GM21360 (cell line): ENCODE data around the gene DEDD2.
A peak's percentile ranks its signal among the peaks of the same experiment; 100 is the strongest.

Experiments
- ATAC-seq: cut with Tn5 transposase; IDR thresholded peaks from one replicate; pipeline ENCODE4 v1.9.1; 2021; ENCODE audit warnings: mild to moderate bottlenecking, moderate library complexity; ENCODE audit not compliant: unreplicated experiment

DEDD2 gene

GRCh38 chr19:42200116-42200715 is 17.3 kb downstream of the DEDD2 start:
- no peak for ATAC-seq

- ATAC-seq = peak; percentile 37
Observed at GRCh38 chr19:42199440-42200115, 17.9 kb downstream of the DEDD2 start.

GRCh38 chr19:42198676-42199439 is 18.6 kb downstream of the DEDD2 start:
- peak; percentile 24 for ATAC-seq

- no peak for ATAC-seq
Observed at GRCh38 chr19:42197375-42197817, 20.1 kb downstream of the DEDD2 start.

- ATAC-seq = no peak
Observed at GRCh38 chr19:42196011-42197001, 21.2 kb downstream of the DEDD2 start.

- no peak for ATAC-seq
Observed at GRCh38 chr19:42193706-42194105, 23.8 kb downstream of the DEDD2 start.

- no peak for ATAC-seq
Observed at GRCh38 chr19:42193294-42193693, 24.2 kb downstream of the DEDD2 start.

- ATAC-seq = no peak
Observed at GRCh38 chr19:42191855-42192254, 25.6 kb downstream of the DEDD2 start.

- ATAC-seq = no peak
Observed at GRCh38 chr19:42191330-42191729, 26.1 kb downstream of the DEDD2 start.

GRCh38 chr19:42189133-42189532 is 28.3 kb downstream of the DEDD2 start:
- ATAC-seq = no peak

GRCh38 chr19:42188665-42189064 is 28.8 kb downstream of the DEDD2 start:
- no peak for ATAC-seq

- ATAC-seq = no peak
Observed at GRCh38 chr19:42185277-42185676, 32.2 kb downstream of the DEDD2 start.

- no peak for ATAC-seq
Observed at GRCh38 chr19:42184401-42184861, 33.0 kb downstream of the DEDD2 start.

GRCh38 chr19:42178791-42179674 is 38.4 kb downstream of the DEDD2 start:
- ATAC-seq = no peak

- ATAC-seq = no peak
Observed at GRCh38 chr19:42177686-42178019, 39.8 kb downstream of the DEDD2 start.

GRCh38 chr19:42176990-42177685 is 40.3 kb downstream of the DEDD2 start:
- no peak for ATAC-seq

GRCh38 chr19:42176649-42176989 is 40.9 kb downstream of the DEDD2 start:
- no peak for ATAC-seq

GRCh38 chr19:42175952-42176648 is 41.4 kb downstream of the DEDD2 start:
- ATAC-seq = no peak
